B cell (primary cell): ENCODE data around the gene PRCC. TPM values are rescaled to one million over a fixed set of nuclear protein-coding genes. Genes with fewer than 3 reads are reported as not detected.

Experiments
- ATAC-seq: fragments of 200-7000 bp; cut with Tn5 transposase; one replicate; pipeline ENCODE4 v1.10.0; 2021; ENCODE audit warnings: low read depth, mild to moderate bottlenecking, moderate number of reproducible peaks, moderate library complexity
- CTCF ChIA-PET: fragments of 350-600 bp; sonication (Branson Sonifier 250); formaldehyde crosslinking; loops from one replicate; lab custom pipeline; 2021; ENCODE audit warnings: antibody characterized with exemption, inconsistent platforms; lab: Charles Lee
- POLR2A ChIA-PET: fragments of 350-600 bp; sonication (Branson Sonifier 250); formaldehyde crosslinking; loops from one replicate; lab custom pipeline; 2021; ENCODE audit warnings: antibody characterized with exemption; lab: Charles Lee
- DNase-seq: peaks from one replicate; pipeline ENCODE4 v3.0.0; 2013
- H2AFZ ChIP-seq: 2 replicates; pipeline ENCODE4 v1.6.1; 2012; ENCODE audit warnings: mild to moderate bottlenecking, low read depth, low read length; ENCODE audit not compliant: insufficient read depth, poor library complexity, severe bottlenecking
- H3K27ac ChIP-seq, 2 donors: 1 replicate in 1 of 2; 2 replicates in 1 of 2; pipeline ENCODE4 v1.5.1; 2012 to 2013; ENCODE audit warnings: low read length in 2 of 2, mild to moderate bottlenecking in 2 of 2, moderate library complexity in 1 of 2
- H3K27me3 ChIP-seq, 4 experiments: fragments of 200-600 bp in 1 of 4; sonication (generic) in 1 of 4; replicated peaks in 1 of 4; 1 replicate in 2 of 4; 2 replicates in 2 of 4; pipeline versions ENCODE4 v1.6.1 to v1.7.0; 2013 to 2016; ENCODE audit warnings: low read length in 3 of 4, mild to moderate bottlenecking in 2 of 4, mixed read lengths in 1 of 4, moderate library complexity in 1 of 4; ENCODE audit not compliant: insufficient read depth in 4 of 4, control insufficient read depth in 3 of 4; ENCODE audit errors: control extremely low read depth in 1 of 4
- H3K36me3 ChIP-seq, 2 experiments: replicated peaks in 1 of 2; 1 replicate in 1 of 2; 2 replicates in 1 of 2; pipeline versions ENCODE4 v1.6.1 to v1.7.1; 2013; ENCODE audit warnings: low read length in 1 of 2; ENCODE audit not compliant: insufficient read depth in 2 of 2, control insufficient read depth in 1 of 2; ENCODE audit errors: control extremely low read depth in 1 of 2, extremely low read depth in 1 of 2
- H3K4me1 ChIP-seq, 2 donors: fragments of 200-600 bp in 1 of 2; sonication (generic) in 1 of 2; 1 replicate in 1 of 2; 2 replicates in 1 of 2; pipeline versions ENCODE4 v1.5.1 to v1.6.1; 2013 to 2017; ENCODE audit warnings: low read length in 2 of 2; ENCODE audit not compliant: control insufficient read depth in 2 of 2, insufficient read depth in 2 of 2
- H3K4me2 ChIP-seq: replicated peaks from 2 replicates; pipeline ENCODE3; 2012; ENCODE audit warnings: mild to moderate bottlenecking, low read depth, low read length; ENCODE audit not compliant: poor library complexity, severe bottlenecking
- H3K4me3 ChIP-seq, 5 experiments: fragments of 200-600 bp in 1 of 5; sonication (generic) in 1 of 5; 1 replicate in 3 of 5; 2 replicates in 2 of 5; pipeline versions ENCODE4 v1.5.1 to v1.7.0; 2011 to 2016; ENCODE audit warnings: low read length in 4 of 5, mild to moderate bottlenecking in 4 of 5, low read depth in 2 of 5, control low read depth in 1 of 5, moderate library complexity in 1 of 5; ENCODE audit not compliant: insufficient read depth in 1 of 5; ENCODE audit errors: control extremely low read depth in 1 of 5, extremely low read depth in 1 of 5
- H3K79me2 ChIP-seq: fragments of 200-600 bp; sonication (generic); one replicate; pipeline ENCODE4 v1.6.0; 2016; ENCODE audit warnings: low read length; ENCODE audit not compliant: control insufficient read depth, insufficient read depth
- H3K9ac ChIP-seq: fragments of 200-600 bp; sonication (generic); 2 replicates; pipeline ENCODE4 v1.6.1; 2017; ENCODE audit warnings: mild to moderate bottlenecking, low read length, moderate library complexity
- H3K9me3 ChIP-seq, 3 donors: one replicate each; pipeline versions ENCODE4 v1.6.1 to v1.7.1; 2013; ENCODE audit warnings: low read length in 2 of 3; ENCODE audit not compliant: control insufficient read depth in 2 of 3, insufficient read depth in 1 of 3; ENCODE audit errors: control extremely low read depth in 1 of 3
- H4K20me1 ChIP-seq: 2 replicates; pipeline ENCODE4 v1.6.0; 2012; ENCODE audit warnings: mild to moderate bottlenecking, low read length; ENCODE audit not compliant: insufficient read depth, control insufficient read depth, poor library complexity, severe bottlenecking
- H3K27ac Mint-ChIP-seq: one replicate; pipeline ENCODE4 v1.8.0; 2021; ENCODE audit warnings: mixed read lengths
- H3K27me3 Mint-ChIP-seq: one replicate; pipeline ENCODE4 v1.8.0; 2021; ENCODE audit warnings: mixed read lengths
- H3K4me1 Mint-ChIP-seq: one replicate; pipeline ENCODE4 v1.8.0; 2021; ENCODE audit warnings: mixed read lengths
- H3K4me3 Mint-ChIP-seq: one replicate; pipeline ENCODE4 v1.8.0; 2021; ENCODE audit warnings: mixed read lengths
- H3K9me3 Mint-ChIP-seq: one replicate; pipeline ENCODE4 v1.8.0; 2022; ENCODE audit warnings: mixed read lengths; ENCODE audit not compliant: insufficient read depth
- EZH2 ChIP-seq: IDR thresholded peaks from 2 replicates; pipeline ENCODE4 v1.6.1; 2012; ENCODE audit warnings: borderline replicate concordance, low read depth, mild to moderate bottlenecking, moderate library complexity, low read length; ENCODE audit not compliant: insufficient read depth, poor library complexity, severe bottlenecking
- whole genome bisulfite sequencing: methylation state at CpG from one replicate; pipeline ENCODE4 v1.1.5; 2013; ENCODE audit warnings: missing lambda C conversion rate; ENCODE audit not compliant: insufficient coverage; 5-methylcytosine and 5-hydroxymethylcytosine counted together
- intact Hi-C: fragments of 100-400 bp; cut with micrococcal nuclease; formaldehyde crosslinking; loops from one replicate; pipeline ENCODE4 v1.10.0; 2022
- polyA plus RNA-seq: library from polyadenylated mRNA; depleted of rRNA; stranded (reverse); fragments of >200 nt; gene quantifications from 2 replicates; pipeline ENCODE4 v1.2.3, GENCODE V29; 2012
- total RNA-seq, 2 donors: library from RNA; stranded (reverse); fragments of 120-200 nt in 1 of 2; gene quantifications; 1 replicate in 1 of 2; 2 replicates in 1 of 2; pipeline versions ENCODE4 v1.2.3 to v1.2.4, GENCODE V29; 2013 to 2022
- TF ChIP-seq, protein P1 (sequence below): fragments of 200-600 bp; IDR thresholded peaks from one replicate; pipeline ENCODE4 v1.8.0; 2022; ENCODE audit warnings: antibody characterized with exemption, mild to moderate bottlenecking

The PRCC gene
- total and polyA plus RNA-seq, 2 donors (not counting 1 experiment from before 2014, with no cell fraction given): 55.7 to 83.4 TPM

GRCh38 chr1:156828400-156829124 is 61.2 kb downstream of the PRCC start:
- peaks cover 0 to 14% (median 4%) of the 10 kb centered on the region in 4 experiments for H3K27me3 ChIP-seq
- Mint-ChIP-seq H3K4me1 (no peaks in the 10 kb centered on the region), H3K9me3 (no peaks in the 10 kb centered on the region), H3K27ac (no peak overlapping the region), H3K27me3 (peaks cover 41% of the 10 kb centered on the region), H3K4me3 (no peak overlapping the region)
- no peaks in the 10 kb centered on the region for H4K20me1 ChIP-seq
- H3K9me3 ChIP-seq: no peaks in the 10 kb centered on the region
- H3K27ac ChIP-seq: no peak overlapping the region
- H2AFZ ChIP-seq: no peak overlapping the region
- no peaks in the 10 kb centered on the region for H3K36me3 ChIP-seq
- H3K4me2 ChIP-seq: no peak overlapping the region
- CTCF ChIA-PET: interaction anchor here (1.4 to 1.5 kb wide), 2 partner anchors 9 to 103 kb away, joined by 4 to 7 read pairs; no protein-coding TSS in a partner anchor
- intact Hi-C loops: no loop called here
- DNase-seq (no peak), ATAC-seq (no peak)
- TF ChIP-seq, protein P1, sequence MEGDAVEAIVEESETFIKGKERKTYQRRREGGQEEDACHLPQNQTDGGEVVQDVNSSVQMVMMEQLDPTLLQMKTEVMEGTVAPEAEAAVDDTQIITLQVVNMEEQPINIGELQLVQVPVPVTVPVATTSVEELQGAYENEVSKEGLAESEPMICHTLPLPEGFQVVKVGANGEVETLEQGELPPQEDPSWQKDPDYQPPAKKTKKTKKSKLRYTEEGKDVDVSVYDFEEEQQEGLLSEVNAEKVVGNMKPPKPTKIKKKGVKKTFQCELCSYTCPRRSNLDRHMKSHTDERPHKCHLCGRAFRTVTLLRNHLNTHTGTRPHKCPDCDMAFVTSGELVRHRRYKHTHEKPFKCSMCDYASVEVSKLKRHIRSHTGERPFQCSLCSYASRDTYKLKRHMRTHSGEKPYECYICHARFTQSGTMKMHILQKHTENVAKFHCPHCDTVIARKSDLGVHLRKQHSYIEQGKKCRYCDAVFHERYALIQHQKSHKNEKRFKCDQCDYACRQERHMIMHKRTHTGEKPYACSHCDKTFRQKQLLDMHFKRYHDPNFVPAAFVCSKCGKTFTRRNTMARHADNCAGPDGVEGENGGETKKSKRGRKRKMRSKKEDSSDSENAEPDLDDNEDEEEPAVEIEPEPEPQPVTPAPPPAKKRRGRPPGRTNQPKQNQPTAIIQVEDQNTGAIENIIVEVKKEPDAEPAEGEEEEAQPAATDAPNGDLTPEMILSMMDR: no peak
- no peak for TF ChIP-seq EZH2
- H3K79me2 ChIP-seq: no peaks in the 10 kb centered on the region
- 93% methylated on average over 11 of the region's 18 CpGs for WGBS
- no peak overlapping the region for H3K4me3 ChIP-seq
- no peaks in the 10 kb centered on the region for H3K4me1 ChIP-seq
- POLR2A ChIA-PET: no interaction called here
- H3K9ac ChIP-seq: no peak overlapping the region

- ATAC-seq: no peak
- Mint-ChIP-seq H3K4me3 (no peak overlapping the region), H3K9me3 (no peaks in the 10 kb centered on the region), H3K27me3 (peaks cover 46% of the 10 kb centered on the region), H3K4me1 (no peaks in the 10 kb centered on the region), H3K27ac (no peak overlapping the region)
- Histone ChIP-seq H3K9me3 (no peaks in the 10 kb centered on the region), H3K79me2 (no peaks in the 10 kb centered on the region), H3K27me3 (peaks cover 0 to 19% (median 4%) of the 10 kb centered on the region in 4 experiments), H3K9ac (no peak overlapping the region), H3K36me3 (no peaks in the 10 kb centered on the region), H2AFZ (no peak overlapping the region), H4K20me1 (no peaks in the 10 kb centered on the region), H3K4me2 (no peak overlapping the region), H3K4me3 (no peak overlapping the region), H3K4me1 (no peaks in the 10 kb centered on the region), H3K27ac (no peak overlapping the region)
- WGBS: 86% methylated on average over 5 of the region's 5 CpGs
- ChIA-PET CTCF (no interaction called here), POLR2A (no interaction called here)
- intact Hi-C loops: no loop called here
- DNase-seq: no peak
- no peak for TF ChIP-seq EZH2
- TF ChIP-seq, protein P1: no peak
Measured at GRCh38 chr1:156832434-156832833, 65.1 kb downstream of the PRCC start.
